Adipocyte (in vitro differentiated cells): ENCODE results near the gene TTF1.
"Not testable (repeated sequence)": the region's sequence is repeated elsewhere in the genome, so short reads cannot be mapped to it uniquely, and the experiment has no call there.

Experiments used
- DNase-seq: peaks from one replicate; pipeline ENCODE4 v3.0.0-alpha.2; 2015; ENCODE audit warnings: low read depth
- H3K27me3 ChIP-seq: replicated peaks from 2 replicates; pipeline ENCODE4 v1.7.0; 2013; ENCODE audit warnings: mild to moderate bottlenecking, low read length, moderate library complexity; ENCODE audit not compliant: control insufficient read depth, insufficient read depth
- H3K36me3 ChIP-seq: 2 replicates; pipeline ENCODE4 v1.7.0; 2013; ENCODE audit warnings: low read length, mild to moderate bottlenecking, moderate library complexity; ENCODE audit not compliant: control insufficient read depth, insufficient read depth, severe bottlenecking
- H3K4me1 ChIP-seq: 2 replicates; pipeline ENCODE4 v1.7.0; 2013; ENCODE audit warnings: mild to moderate bottlenecking, low read length, moderate library complexity; ENCODE audit not compliant: control insufficient read depth, insufficient read depth
- H3K4me3 ChIP-seq: 2 replicates; pipeline ENCODE4 v1.7.0; 2013; ENCODE audit warnings: mild to moderate bottlenecking, low read length, moderate library complexity
- H3K9ac ChIP-seq: 2 replicates; pipeline ENCODE4 v1.7.0; 2013; ENCODE audit warnings: mild to moderate bottlenecking, low read length, moderate library complexity
- H3K9me3 ChIP-seq: 2 replicates; pipeline ENCODE4 v1.7.0; 2013; ENCODE audit warnings: mild to moderate bottlenecking, low read length, moderate library complexity; ENCODE audit not compliant: control insufficient read depth

The TTF1 gene

GRCh38 chr9:132383462-132383883, 23.2 kb downstream of the TTF1 start:
- Histone ChIP-seq H3K4me1 (no peaks in the 10 kb centered on the region), H3K36me3 (peaks cover 71% of the 10 kb centered on the region)

GRCh38 chr9:132381966-132382541, 24.6 kb downstream of the TTF1 start:
- Histone ChIP-seq H3K4me3 (no peak overlapping the region), H3K27me3 (no peaks in the 10 kb centered on the region), H3K9me3 (no peaks in the 10 kb centered on the region), H3K9ac (no peak overlapping the region), H3K36me3 (peaks cover 71% of the 10 kb centered on the region), H3K4me1 (no peaks in the 10 kb centered on the region)
- DNase-seq: no peak

More at GRCh38 chr9:132383462-132383883, 23.2 kb downstream of the TTF1 start:
- H3K9ac ChIP-seq: no peak overlapping the region
- no peak overlapping the region for H3K4me3 ChIP-seq
- no peak for DNase-seq
- no peaks in the 10 kb centered on the region for H3K9me3 ChIP-seq
- H3K27me3 ChIP-seq: no peaks in the 10 kb centered on the region

GRCh38 chr9:132378416-132378815, 28.2 kb downstream of the TTF1 start:
- not testable (repeated sequence) for H3K9ac ChIP-seq, H3K4me1 ChIP-seq, H3K27me3 ChIP-seq, H3K4me3 ChIP-seq, DNase-seq, H3K9me3 ChIP-seq
- peaks cover 61% of the 10 kb centered on the region for H3K36me3 ChIP-seq

GRCh38 chr9:132377769-132378168, 28.9 kb downstream of the TTF1 start:
- H3K9me3 ChIP-seq, H3K4me1 ChIP-seq, DNase-seq, H3K9ac ChIP-seq, H3K4me3 ChIP-seq, H3K27me3 ChIP-seq: not testable (repeated sequence)
- peaks cover 59% of the 10 kb centered on the region for H3K36me3 ChIP-seq

GRCh38 chr9:132372177-132373095, 34.2 kb downstream of the TTF1 start:
- no peaks in the 10 kb centered on the region for H3K9me3 ChIP-seq

GRCh38 chr9:132370592-132370991, 36.0 kb downstream of the TTF1 start:
- no peak for DNase-seq
- peaks cover 9% of the 10 kb centered on the region for H3K36me3 ChIP-seq
- H3K4me3 ChIP-seq: no peak overlapping the region
- H3K9me3 ChIP-seq: no peaks in the 10 kb centered on the region
- H3K9ac ChIP-seq: no peak overlapping the region
- no peaks in the 10 kb centered on the region for H3K27me3 ChIP-seq
- no peaks in the 10 kb centered on the region for H3K4me1 ChIP-seq

More at GRCh38 chr9:132372177-132373095, 34.2 kb downstream of the TTF1 start:
- Histone ChIP-seq H3K4me3 (no peak overlapping the region), H3K27me3 (no peaks in the 10 kb centered on the region), H3K36me3 (peaks cover 27% of the 10 kb centered on the region), H3K9ac (no peak overlapping the region), H3K4me1 (no peaks in the 10 kb centered on the region)
- no peak for DNase-seq

GRCh38 chr9:132369421-132369820, 37.2 kb downstream of the TTF1 start:
- no peaks in the 10 kb centered on the region for H3K4me1 ChIP-seq
- no peak for DNase-seq
- no peaks in the 10 kb centered on the region for H3K27me3 ChIP-seq
- H3K4me3 ChIP-seq: no peak overlapping the region
- no peak overlapping the region for H3K9ac ChIP-seq
- H3K9me3 ChIP-seq: no peaks in the 10 kb centered on the region
- no peaks in the 10 kb centered on the region for H3K36me3 ChIP-seq

GRCh38 chr9:132367613-132368313, 38.9 kb downstream of the TTF1 start:
- no peak overlapping the region for H3K4me3 ChIP-seq
- no peak overlapping the region for H3K9ac ChIP-seq
- H3K36me3 ChIP-seq: no peaks in the 10 kb centered on the region
- DNase-seq: peak; percentile 4
- H3K27me3 ChIP-seq: no peaks in the 10 kb centered on the region
- H3K9me3 ChIP-seq: no peaks in the 10 kb centered on the region
- H3K4me1 ChIP-seq: no peaks in the 10 kb centered on the region

- no peaks in the 10 kb centered on the region for H3K36me3 ChIP-seq
- no peak overlapping the region for H3K9ac ChIP-seq
- H3K4me3 ChIP-seq: no peak overlapping the region
- no peak for DNase-seq
- H3K27me3 ChIP-seq: no peaks in the 10 kb centered on the region
- no peaks in the 10 kb centered on the region for H3K9me3 ChIP-seq
- H3K4me1 ChIP-seq: no peaks in the 10 kb centered on the region
Measured at GRCh38 chr9:132366481-132366880, 40.2 kb downstream of the TTF1 start.

GRCh38 chr9:132365986-132366385, 40.7 kb downstream of the TTF1 start:
- no peaks in the 10 kb centered on the region for H3K9me3 ChIP-seq
- no peaks in the 10 kb centered on the region for H3K4me1 ChIP-seq
- no peaks in the 10 kb centered on the region for H3K27me3 ChIP-seq
- DNase-seq: no peak
- H3K4me3 ChIP-seq: no peak overlapping the region
- H3K9ac ChIP-seq: no peak overlapping the region
- no peaks in the 10 kb centered on the region for H3K36me3 ChIP-seq

GRCh38 chr9:132364068-132364467, 42.6 kb downstream of the TTF1 start:
- Histone ChIP-seq H3K9me3 (no peaks in the 10 kb centered on the region), H3K4me1 (no peaks in the 10 kb centered on the region), H3K36me3 (no peaks in the 10 kb centered on the region), H3K9ac (no peak overlapping the region), H3K27me3 (no peaks in the 10 kb centered on the region), H3K4me3 (no peak overlapping the region)
- DNase-seq: no peak
